C4-2B (cell line): ENCODE data around the gene GPR162.

Experiments
- H3K27ac ChIP-seq: fragments of 450-650 bp; 2 replicates; pipeline ENCODE4 v1.5.1; 2017
- ZFX ChIP-seq: fragments of 450-650 bp; IDR thresholded peaks from 2 replicates; pipeline ENCODE4 v1.6.1; 2017
- TF ChIP-seq, protein P1 (sequence below): fragments of 450-650 bp; conservative IDR thresholded peaks from 2 replicates; pipeline ENCODE4 v1.5.1; 2017; ENCODE audit warnings: mild to moderate bottlenecking

The GPR162 gene

DNA sequence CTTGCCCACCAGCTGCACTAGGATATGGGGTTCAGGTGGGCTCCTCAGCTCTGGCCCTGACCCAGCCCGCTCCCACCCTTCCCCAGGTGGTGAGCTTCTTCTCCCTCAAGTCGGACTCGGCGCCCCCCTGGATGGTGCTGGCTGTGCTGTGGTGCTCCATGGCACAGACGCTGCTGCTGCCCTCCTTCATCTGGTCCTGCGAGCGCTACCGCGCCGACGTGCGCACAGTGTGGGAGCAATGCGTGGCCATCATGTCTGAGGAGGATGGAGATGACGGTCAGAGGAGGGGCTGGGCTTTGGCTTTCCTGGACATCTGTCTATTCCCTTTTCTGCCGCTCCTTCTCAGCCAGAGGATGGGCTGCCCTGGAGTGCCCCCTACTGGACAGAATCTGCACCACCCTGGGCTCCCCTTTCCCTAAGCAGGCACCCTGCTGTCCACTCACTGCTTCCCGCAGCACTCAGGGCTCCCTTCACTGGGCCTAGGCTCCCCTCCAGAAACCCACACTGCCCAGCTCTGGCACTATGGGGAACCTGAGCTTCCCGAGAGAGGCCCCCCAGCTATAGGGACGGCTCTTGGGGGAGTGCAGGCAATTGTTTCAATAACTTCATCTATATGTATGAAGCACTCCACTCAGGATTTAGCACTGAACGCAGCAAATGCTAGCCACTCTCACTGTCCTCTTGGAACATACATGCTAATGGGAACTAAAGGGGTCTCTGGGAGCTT is 3.9 kb downstream of the GPR162 start:
- no peak overlapping the region for H3K27ac ChIP-seq
- TF ChIP-seq, protein P1, sequence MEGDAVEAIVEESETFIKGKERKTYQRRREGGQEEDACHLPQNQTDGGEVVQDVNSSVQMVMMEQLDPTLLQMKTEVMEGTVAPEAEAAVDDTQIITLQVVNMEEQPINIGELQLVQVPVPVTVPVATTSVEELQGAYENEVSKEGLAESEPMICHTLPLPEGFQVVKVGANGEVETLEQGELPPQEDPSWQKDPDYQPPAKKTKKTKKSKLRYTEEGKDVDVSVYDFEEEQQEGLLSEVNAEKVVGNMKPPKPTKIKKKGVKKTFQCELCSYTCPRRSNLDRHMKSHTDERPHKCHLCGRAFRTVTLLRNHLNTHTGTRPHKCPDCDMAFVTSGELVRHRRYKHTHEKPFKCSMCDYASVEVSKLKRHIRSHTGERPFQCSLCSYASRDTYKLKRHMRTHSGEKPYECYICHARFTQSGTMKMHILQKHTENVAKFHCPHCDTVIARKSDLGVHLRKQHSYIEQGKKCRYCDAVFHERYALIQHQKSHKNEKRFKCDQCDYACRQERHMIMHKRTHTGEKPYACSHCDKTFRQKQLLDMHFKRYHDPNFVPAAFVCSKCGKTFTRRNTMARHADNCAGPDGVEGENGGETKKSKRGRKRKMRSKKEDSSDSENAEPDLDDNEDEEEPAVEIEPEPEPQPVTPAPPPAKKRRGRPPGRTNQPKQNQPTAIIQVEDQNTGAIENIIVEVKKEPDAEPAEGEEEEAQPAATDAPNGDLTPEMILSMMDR: peak; percentile 95
- TF ChIP-seq ZFX: no peak

DNA sequence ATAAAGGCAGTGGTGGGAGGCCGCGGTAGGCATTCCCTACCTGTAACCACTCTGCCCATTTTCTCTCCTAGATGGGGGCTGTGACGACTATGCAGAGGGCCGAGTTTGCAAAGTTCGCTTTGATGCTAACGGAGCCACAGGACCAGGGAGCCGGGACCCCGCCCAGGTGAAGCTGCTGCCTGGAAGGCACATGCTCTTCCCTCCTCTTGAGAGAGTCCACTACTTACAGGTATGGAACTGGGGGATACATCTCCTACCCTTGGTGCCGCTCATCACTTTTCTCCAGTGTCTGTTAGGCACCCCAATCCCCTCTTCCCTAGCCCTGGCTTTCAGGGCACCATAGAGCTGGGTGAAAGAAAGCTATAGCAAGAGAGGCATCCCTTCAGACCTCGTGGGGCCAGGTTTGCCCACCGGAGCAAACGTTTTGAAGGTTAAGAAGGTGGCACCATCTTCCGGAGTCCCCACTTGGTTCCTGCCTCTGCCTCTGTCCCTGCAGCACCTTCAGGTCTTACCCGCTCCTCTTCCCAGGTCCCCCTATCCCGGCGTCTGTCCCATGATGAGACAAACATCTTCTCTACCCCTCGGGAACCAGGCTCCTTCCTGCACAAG is 4.6 kb downstream of the GPR162 start:
- TF ChIP-seq, protein P1: no peak
- no peak for TF ChIP-seq ZFX
- H3K27ac ChIP-seq: no peak overlapping the region; the same call in 1 of the 2 replicates

DNA sequence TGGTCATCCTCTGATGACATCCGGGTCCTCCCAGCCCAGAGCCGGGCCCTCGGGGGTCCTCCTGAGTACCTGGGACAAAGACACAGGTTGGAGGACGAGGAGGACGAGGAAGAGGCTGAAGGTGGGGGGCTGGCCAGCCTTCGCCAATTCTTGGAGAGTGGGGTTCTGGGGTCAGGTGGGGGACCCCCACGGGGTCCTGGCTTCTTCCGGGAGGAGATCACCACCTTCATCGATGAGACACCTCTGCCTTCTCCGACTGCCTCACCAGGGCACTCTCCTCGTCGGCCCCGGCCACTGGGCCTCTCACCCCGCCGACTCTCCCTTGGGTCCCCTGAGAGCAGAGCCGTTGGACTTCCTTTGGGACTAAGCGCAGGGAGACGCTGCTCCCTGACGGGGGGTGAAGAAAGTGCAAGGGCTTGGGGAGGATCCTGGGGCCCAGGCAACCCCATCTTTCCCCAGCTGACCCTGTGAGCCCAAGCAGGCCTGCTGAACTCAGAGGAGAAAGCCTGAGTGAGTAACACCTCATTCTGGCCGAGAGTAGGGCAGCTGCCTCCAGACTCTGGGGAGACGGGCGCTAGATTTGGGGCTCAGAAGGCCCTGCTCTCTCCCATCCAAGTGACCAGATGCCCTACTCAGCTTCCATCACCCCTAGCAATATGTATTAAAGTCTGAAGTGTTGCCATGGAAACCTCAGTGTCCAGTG is 5.3 kb downstream of the GPR162 start:
- no peak for TF ChIP-seq ZFX
- TF ChIP-seq, protein P1: no peak
- H3K27ac ChIP-seq: no peak overlapping the region; the same call in 1 of the 2 replicates

DNA sequence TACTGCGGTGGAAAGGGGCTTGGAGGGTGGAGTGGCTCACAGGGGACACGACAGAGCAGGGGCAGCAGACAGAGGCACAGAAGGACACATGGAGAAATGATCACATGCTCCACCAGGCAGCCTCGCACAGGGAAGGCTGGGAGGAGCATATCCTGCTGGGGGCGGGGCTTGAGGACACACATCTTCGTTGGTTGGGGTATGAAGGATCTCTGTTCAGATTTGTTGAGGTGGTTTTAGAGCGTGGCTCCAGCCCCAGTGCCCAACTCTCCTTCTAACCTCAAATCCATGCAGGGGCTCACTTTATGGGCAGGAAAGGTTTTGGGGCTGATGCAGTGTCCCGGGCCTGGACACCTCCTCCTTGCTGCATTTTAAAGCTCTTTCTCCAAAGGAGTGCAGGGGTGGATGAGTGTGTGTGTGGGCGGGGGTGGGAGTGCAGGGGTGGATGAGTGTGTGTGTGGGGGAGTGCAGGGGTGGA is 5.9 kb downstream of the GPR162 start:
- TF ChIP-seq, protein P1: no peak
- no peak overlapping the region; the same call in 1 of the 2 replicates for H3K27ac ChIP-seq

DNA sequence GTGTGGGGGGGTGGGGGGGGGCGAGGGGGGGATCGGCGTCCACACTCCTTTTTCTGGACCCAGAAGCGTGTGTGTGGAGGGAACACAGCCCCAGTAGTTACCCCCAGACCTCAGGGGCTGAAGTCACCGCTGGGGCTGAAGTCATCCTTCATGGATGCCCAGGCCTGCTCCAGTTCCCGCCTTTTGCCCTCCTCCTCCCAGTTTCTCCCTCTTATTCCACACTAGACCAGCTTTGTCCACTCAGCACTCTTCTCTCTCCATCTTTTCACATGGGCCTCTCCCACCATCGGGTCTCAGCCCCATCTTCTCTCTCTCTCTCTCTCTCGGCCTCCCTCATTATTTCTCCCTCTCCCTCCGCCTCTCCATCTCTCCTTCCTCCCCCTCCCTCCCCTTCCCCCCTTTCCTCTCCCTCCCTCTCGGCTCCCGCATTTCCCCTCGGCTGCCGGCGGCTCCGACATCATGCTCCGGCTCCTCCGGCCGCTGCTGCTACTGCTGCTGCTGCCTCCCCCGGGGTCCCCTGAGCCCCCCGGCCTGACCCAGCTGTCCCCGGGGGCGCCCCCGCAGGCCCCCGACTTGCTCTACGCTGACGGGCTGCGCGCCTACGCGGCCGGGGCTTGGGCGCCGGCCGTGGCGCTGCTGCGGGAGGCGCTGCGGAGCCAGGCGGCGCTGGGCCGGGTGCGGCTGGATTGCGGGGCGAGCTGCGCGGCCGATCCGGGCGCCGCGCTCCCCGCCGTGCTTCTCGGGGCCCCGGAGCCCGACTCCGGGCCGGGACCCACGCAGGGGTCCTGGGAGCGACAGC is 6.6 kb downstream of the GPR162 start, which contains the start of gene P3H3:
Gene P3H3, plus strand, starts transcription at position 426 of the 799 bp plus-strand sequence. Its CDS starts 34 bp downstream, at position 460.
- no peak within 1 kb of the TSS; the same call in 1 of the 2 replicates for H3K27ac ChIP-seq
- TF ChIP-seq, protein P1: peak; percentile 31
- no peak for TF ChIP-seq ZFX

DNA sequence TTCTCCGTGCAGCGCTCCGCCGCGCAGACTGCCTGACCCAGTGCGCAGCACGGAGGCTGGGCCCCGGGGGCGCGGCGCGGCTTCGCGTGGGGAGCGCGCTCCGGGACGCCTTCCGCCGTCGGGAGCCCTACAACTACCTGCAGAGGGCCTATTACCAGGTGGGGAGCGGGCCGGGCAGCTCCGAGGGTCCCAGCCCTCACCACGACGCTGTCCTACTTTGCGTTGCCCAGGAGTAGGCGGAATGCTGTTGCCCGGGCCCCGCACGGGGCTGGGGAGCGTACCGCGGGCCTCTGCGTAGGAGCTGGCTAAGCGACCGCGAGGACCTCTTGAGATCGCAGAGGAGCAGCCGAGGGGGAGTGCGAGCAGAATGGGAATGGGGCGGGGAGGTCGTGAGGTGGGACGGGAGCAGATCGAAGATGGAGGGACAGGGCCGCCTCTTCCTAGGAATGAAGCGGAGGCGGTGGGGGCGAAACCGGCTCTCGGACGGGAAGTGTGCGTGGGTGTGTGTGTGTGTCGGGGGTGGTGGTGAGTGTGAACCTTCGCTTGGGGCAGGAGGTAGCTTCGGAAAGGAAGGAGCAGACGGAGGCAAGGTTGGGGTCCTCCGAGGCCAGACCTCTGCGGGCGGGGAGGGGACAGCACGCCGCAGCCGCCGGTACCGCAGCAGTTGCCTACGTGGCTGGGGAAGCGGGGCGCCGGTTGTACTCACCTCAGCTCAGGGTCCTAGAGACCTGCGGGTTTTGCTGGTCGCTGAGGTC is 7.3 kb downstream of the GPR162 start:
- TF ChIP-seq ZFX: no peak
- TF ChIP-seq, protein P1: peak; percentile 16
- no peak overlapping the region for H3K27ac ChIP-seq
